ENCODE data around the gene CSNK1E. TPM values are rescaled to one million over a fixed set of nuclear protein-coding genes. Genes with fewer than 3 reads are reported as not detected.

Gene CSNK1E
- total and polyA plus RNA-seq, 2 of the 8 experiments (the other 6 are each of a cell fraction or from before 2014, with no cell fraction given) = 247 to 263 TPM

DNA sequence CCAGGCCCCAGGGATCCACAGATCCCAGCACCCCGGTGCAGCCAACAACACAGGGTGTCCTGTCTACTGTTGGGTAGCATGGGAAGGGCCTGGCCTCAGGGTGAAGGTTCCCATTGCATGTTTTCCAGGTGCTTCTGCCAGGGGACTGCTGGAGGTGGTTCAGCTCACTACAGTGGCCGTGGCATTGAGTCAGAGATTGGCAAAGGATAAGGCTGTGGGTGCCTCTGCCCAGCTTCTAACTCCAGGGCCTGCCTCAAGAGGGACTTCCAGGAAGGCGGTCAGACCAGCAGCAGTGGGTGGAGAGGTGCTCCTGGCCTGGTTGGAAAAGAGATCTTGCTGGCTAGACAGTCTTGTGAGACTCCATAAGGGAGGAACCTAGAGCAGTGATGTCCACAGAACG is 20.9 kb downstream of the CSNK1E start (continued):
- no peak for TF ChIP-seq FOSL1 (IDR thresholded peaks at IDR 0.05; ENCODE audit: insufficient read depth, low read depth, low read length)
- TF ChIP-seq CHD1 (IDR thresholded peaks at IDR 0.05; ENCODE audit: low read depth, low read length) = no peak

Data from H1 (cell line).